Left lung (tissue), 8 donors: ENCODE data around the gene PRAMEF13. TPM values are rescaled to one million over a fixed set of nuclear protein-coding genes. Genes with fewer than 3 reads are reported as not detected.

Experiments used
- polyA plus RNA-seq, 6 donors: library from polyadenylated mRNA; unstranded; fragments of 120-200 nt; gene quantifications; one replicate each; pipeline ENCODE4 v1.2.1, GENCODE V29; 2013; ENCODE audit not compliant: insufficient read length in 6 of 6
- total RNA-seq, 2 donors: library from RNA; stranded (reverse); fragmentation: NEBNext Ultra II Directional; extraction: Animal tissue kit (Norgen Biotek cat#: 25700); gene quantifications; one replicate each; pipeline ENCODE4 v1.2.1, GENCODE V29; 2021
- donor health status: DM: no; HTN: yes; CAD: no.
- donor health status: DM: no; HTN: no; CAD: no.

The PRAMEF13 gene
- total and polyA plus RNA-seq, 8 donors: not detected

Other genes starting within 250 kb of the PRAMEF13 start
- gene PRAMEF27, start 144.8 kb downstream of the PRAMEF13 start, total RNA-seq: not detected
- gene PRAMEF27, start 144.8 kb downstream of the PRAMEF13 start, polyA plus RNA-seq: not detected
- gene HNRNPCL3, start 140.6 kb downstream of the PRAMEF13 start, total RNA-seq: not detected
- under 1 TPM in 1 of 6 donors, not detected in 5; 0.28 TPM for gene HNRNPCL3, start 140.6 kb downstream of the PRAMEF13 start, polyA plus RNA-seq
- not detected for gene PRAMEF25, start 130.6 kb downstream of the PRAMEF13 start, total RNA-seq
- gene PRAMEF25, start 130.6 kb downstream of the PRAMEF13 start, polyA plus RNA-seq: not detected
- not detected for gene HNRNPCL2, start 84.6 kb downstream of the PRAMEF13 start, total RNA-seq
- under 1 TPM in 4 of 6 donors, not detected in 2; 0.13 to 0.49 (median 0.30) TPM for gene HNRNPCL2, start 84.6 kb downstream of the PRAMEF13 start, polyA plus RNA-seq
- not detected for gene PRAMEF26, start 45.4 kb downstream of the PRAMEF13 start, total RNA-seq
- gene PRAMEF26, start 45.4 kb downstream of the PRAMEF13 start, polyA plus RNA-seq: not detected
- gene HNRNPCL4, start 35.8 kb downstream of the PRAMEF13 start, total RNA-seq: not detected
- under 1 TPM in 4 of 6 donors, not detected in 2; 0.31 to 0.59 (median 0.38) TPM for gene HNRNPCL4, start 35.8 kb downstream of the PRAMEF13 start, polyA plus RNA-seq
- gene PRAMEF9, start 29.6 kb downstream of the PRAMEF13 start, total RNA-seq: not detected
- gene PRAMEF9, start 29.6 kb downstream of the PRAMEF13 start, polyA plus RNA-seq: not detected
- not detected for gene PRAMEF18, start 24.7 kb upstream of the PRAMEF13 start, total RNA-seq
- gene PRAMEF18, start 24.7 kb upstream of the PRAMEF13 start, polyA plus RNA-seq: not detected
- gene PRAMEF5, start 52.8 kb upstream of the PRAMEF13 start, total RNA-seq: not detected
- not detected for gene PRAMEF5, start 52.8 kb upstream of the PRAMEF13 start, polyA plus RNA-seq
- gene PRAMEF8, start 83.7 kb upstream of the PRAMEF13 start, total RNA-seq: not detected
- not detected for gene PRAMEF8, start 83.7 kb upstream of the PRAMEF13 start, polyA plus RNA-seq
- gene PRAMEF33, start 102.1 kb upstream of the PRAMEF13 start, total RNA-seq: not detected
- gene PRAMEF33, start 102.1 kb upstream of the PRAMEF13 start, polyA plus RNA-seq: not detected
- not detected for gene PRAMEF15, start 114.2 kb upstream of the PRAMEF13 start, total RNA-seq
- not detected for gene PRAMEF15, start 114.2 kb upstream of the PRAMEF13 start, polyA plus RNA-seq
- gene PRAMEF14, start 145.7 kb upstream of the PRAMEF13 start, total RNA-seq: not detected
- not detected for gene PRAMEF14, start 145.7 kb upstream of the PRAMEF13 start, polyA plus RNA-seq
- not detected for gene PRAMEF19, start 170.5 kb upstream of the PRAMEF13 start, total RNA-seq
- not detected for gene PRAMEF19, start 170.5 kb upstream of the PRAMEF13 start, polyA plus RNA-seq
- not detected for gene PRAMEF17, start 188.2 kb upstream of the PRAMEF13 start, total RNA-seq
- not detected for gene PRAMEF17, start 188.2 kb upstream of the PRAMEF13 start, polyA plus RNA-seq
- gene PRAMEF20, start 209.0 kb upstream of the PRAMEF13 start, total RNA-seq: not detected
- gene PRAMEF20, start 209.0 kb upstream of the PRAMEF13 start, polyA plus RNA-seq: not detected